OCI-M2 (cell line): ENCODE measurements around the gene OR1D5.
"Not testable (repeated sequence)": the region's sequence is repeated elsewhere in the genome, so short reads cannot be mapped to it uniquely, and the experiment has no call there.

ENCODE experiments used
- DNase-seq: peaks from one replicate; lab custom pipeline; 2025; ENCODE audit not compliant: unreplicated experiment; lab: John Stamatoyannopoulos, UW

OR1D5 gene

GRCh38 chr17:3032258-3033247 lies 30.9 kb downstream of the OR1D5 start:
- DNase-seq: no peak

- DNase-seq: not testable (repeated sequence)
These were observed 32.4 kb downstream of the OR1D5 start for GRCh38 chr17:3030852-3031470.

GRCh38 chr17:3030096-3030495 lies 33.3 kb downstream of the OR1D5 start:
- DNase-seq: no peak

GRCh38 chr17:3029213-3029913 lies 34.0 kb downstream of the OR1D5 start:
- no peak for DNase-seq

- DNase-seq: no peak
These were observed 35.4 kb downstream of the OR1D5 start for GRCh38 chr17:3027786-3028532.

GRCh38 chr17:3026856-3027751 lies 36.3 kb downstream of the OR1D5 start:
- no peak for DNase-seq

- no peak for DNase-seq
These were observed 37.1 kb downstream of the OR1D5 start for GRCh38 chr17:3026125-3026855.

GRCh38 chr17:3025421-3026124 lies 37.8 kb downstream of the OR1D5 start:
- no peak for DNase-seq

- DNase-seq: no peak
These were observed 39.1 kb downstream of the OR1D5 start for GRCh38 chr17:3024346-3024745.

GRCh38 chr17:3022197-3022596 lies 41.2 kb downstream of the OR1D5 start:
- no peak for DNase-seq

GRCh38 chr17:3020381-3020780 lies 43.0 kb downstream of the OR1D5 start:
- DNase-seq: no peak

- no peak for DNase-seq
These were observed 43.6 kb downstream of the OR1D5 start for GRCh38 chr17:3019761-3020160.

- DNase-seq: no peak
These were observed 45.5 kb downstream of the OR1D5 start for GRCh38 chr17:3017936-3018335.

- DNase-seq: no peak
These were observed 47.5 kb downstream of the OR1D5 start for GRCh38 chr17:3015890-3016289.

GRCh38 chr17:3012926-3013581 lies 50.4 kb downstream of the OR1D5 start:
- no peak for DNase-seq
